Measurements from ENCODE around the gene TBCD.

TBCD gene

GRCh38 chr17:82902972-82903874 is 151.4 kb downstream of the TBCD start:
- ChIA-PET CTCF (no interaction called here), POLR2A (no interaction called here)
- TF ChIP-seq TARDBP (IDR thresholded peaks at IDR 0.05), result no peak
- no peak for TF ChIP-seq HDGF (IDR thresholded peaks at IDR 0.05; ENCODE audit: borderline replicate concordance)
- no peak for TF ChIP-seq SUZ12 (IDR thresholded peaks at IDR 0.05)
- no peak for TF ChIP-seq BHLHE40 (IDR thresholded peaks at IDR 0.05; ENCODE audit: borderline replicate concordance)
- TF ChIP-seq CTBP1 (IDR thresholded peaks at IDR 0.05; ENCODE audit: borderline replicate concordance), result no peak
- TF ChIP-seq SP1 (IDR thresholded peaks at IDR 0.05), result no peak
- no peak for TF ChIP-seq FOXK2 (IDR thresholded peaks at IDR 0.05)
- no peak for TF ChIP-seq ZNF384 (IDR thresholded peaks at IDR 0.05)
- TF ChIP-seq PKNOX1 (IDR thresholded peaks at IDR 0.05), result no peak
- TF ChIP-seq ARNT (IDR thresholded peaks at IDR 0.05), result no peak
- TF ChIP-seq ELF4 (IDR thresholded peaks at IDR 0.05), result no peak
- no peak for TF ChIP-seq LEF1 (IDR thresholded peaks at IDR 0.05; ENCODE audit: borderline replicate concordance)
- TF ChIP-seq L3MBTL2 (conservative IDR thresholded peaks at IDR 0.05), result no peak
- TF ChIP-seq NFRKB (IDR thresholded peaks at IDR 0.05), result no peak
- TF ChIP-seq FOXA1 (IDR thresholded peaks at IDR 0.05), result no peak
- TF ChIP-seq FOXM1 (IDR thresholded peaks at IDR 0.05; ENCODE audit: borderline replicate concordance), result no peak
- DNase-seq (ENCODE audit: extremely low spot score), result no peak

DNA sequence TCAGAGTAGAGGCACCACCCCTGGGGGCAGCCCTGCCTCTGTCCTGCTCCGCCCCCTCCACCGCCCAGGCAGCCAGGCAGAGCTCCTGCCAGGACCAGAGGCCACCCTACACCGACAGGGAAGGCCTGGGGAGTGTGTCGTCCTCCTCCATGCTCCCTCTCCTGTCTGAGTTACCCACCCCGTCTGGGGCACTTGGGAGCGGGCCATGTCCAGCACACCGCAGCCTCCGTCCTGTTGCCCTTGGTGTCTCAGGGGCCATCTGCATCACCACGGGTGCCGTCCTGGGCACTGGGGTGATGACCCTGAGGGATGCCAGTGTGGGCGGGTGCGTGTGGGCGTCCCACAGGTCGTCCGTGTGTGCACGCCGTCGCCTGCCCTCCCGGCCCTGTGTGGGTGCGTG is 153.3 kb downstream of the TBCD start:
- CTCF ChIA-PET, result no interaction called here
- TF ChIP-seq LEF1 (IDR thresholded peaks at IDR 0.05; ENCODE audit: borderline replicate concordance) (no peak), SP1 (IDR thresholded peaks at IDR 0.05) (no peak), SUZ12 (IDR thresholded peaks at IDR 0.05) (no peak), ELF4 (IDR thresholded peaks at IDR 0.05) (no peak), TARDBP (IDR thresholded peaks at IDR 0.05) (no peak), NFRKB (IDR thresholded peaks at IDR 0.05) (no peak), ZNF384 (IDR thresholded peaks at IDR 0.05) (no peak), PKNOX1 (IDR thresholded peaks at IDR 0.05) (no peak), CTBP1 (IDR thresholded peaks at IDR 0.05; ENCODE audit: borderline replicate concordance) (no peak), BHLHE40 (IDR thresholded peaks at IDR 0.05; ENCODE audit: borderline replicate concordance) (no peak), FOXK2 (IDR thresholded peaks at IDR 0.05) (no peak), ARNT (IDR thresholded peaks at IDR 0.05) (no peak)
- no peak for DNase-seq (ENCODE audit: extremely low spot score)
- POLR2A ChIA-PET, result no interaction called here

GRCh38 chr17:82907797-82908542 is 156.1 kb downstream of the TBCD start:
- CTCF ChIA-PET, result no interaction called here
- TF ChIP-seq TARDBP (IDR thresholded peaks at IDR 0.05), result no peak
- TF ChIP-seq FOXK2 (IDR thresholded peaks at IDR 0.05), result no peak
- no peak for TF ChIP-seq ZNF384 (IDR thresholded peaks at IDR 0.05)
- no peak for TF ChIP-seq FOXA1 (IDR thresholded peaks at IDR 0.05)
- no peak for TF ChIP-seq SUZ12 (IDR thresholded peaks at IDR 0.05)
- TF ChIP-seq SP1 (IDR thresholded peaks at IDR 0.05), result no peak
- no peak for TF ChIP-seq ELF4 (IDR thresholded peaks at IDR 0.05)
- no peak for TF ChIP-seq PKNOX1 (IDR thresholded peaks at IDR 0.05)
- TF ChIP-seq NFRKB (IDR thresholded peaks at IDR 0.05), result no peak
- no peak for TF ChIP-seq FOXM1 (IDR thresholded peaks at IDR 0.05; ENCODE audit: borderline replicate concordance)
- TF ChIP-seq BHLHE40 (IDR thresholded peaks at IDR 0.05; ENCODE audit: borderline replicate concordance), result no peak
- POLR2A ChIA-PET, result no interaction called here
- DNase-seq (ENCODE audit: extremely low spot score), result no peak

DNA sequence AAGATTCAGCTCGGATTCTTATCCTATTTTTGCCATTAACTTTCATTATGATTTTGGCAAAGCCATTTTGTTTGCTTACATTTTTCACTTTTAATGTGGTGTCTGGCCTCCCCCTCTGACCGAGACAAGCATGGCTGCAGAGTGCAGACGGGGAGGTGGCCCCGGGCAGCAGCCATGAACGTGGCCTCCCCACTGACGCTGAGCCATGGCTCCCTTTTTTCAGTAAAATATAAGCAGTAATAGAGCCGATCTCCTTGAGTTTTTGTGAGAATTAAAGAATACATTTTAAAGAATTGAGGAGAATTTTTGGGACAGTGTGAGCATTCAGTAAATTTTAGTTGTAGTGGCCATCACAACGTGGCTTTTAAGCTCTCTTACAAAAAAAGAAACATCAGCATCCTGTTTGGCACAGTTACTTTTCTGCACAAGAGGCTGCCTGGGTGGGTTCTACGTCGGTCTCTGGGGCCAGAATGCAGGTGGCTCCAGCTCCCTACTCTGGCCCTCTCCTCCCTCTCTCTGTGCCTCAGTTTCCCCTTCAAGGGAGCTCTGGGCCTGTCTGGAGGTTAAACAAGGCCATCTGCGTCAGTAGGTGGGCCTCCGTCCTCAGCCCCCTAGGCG is 156.8 kb downstream of the TBCD start:
- no peak for DNase-seq (ENCODE audit: extremely low spot score)
- no peak for TF ChIP-seq SP1 (IDR thresholded peaks at IDR 0.05)
- TF ChIP-seq NFRKB (IDR thresholded peaks at IDR 0.05), result no peak
- TF ChIP-seq CTBP1 (IDR thresholded peaks at IDR 0.05; ENCODE audit: borderline replicate concordance), result no peak
- TF ChIP-seq FOXK2 (IDR thresholded peaks at IDR 0.05), result no peak
- TF ChIP-seq L3MBTL2 (conservative IDR thresholded peaks at IDR 0.05), result no peak
- TF ChIP-seq FOXM1 (IDR thresholded peaks at IDR 0.05; ENCODE audit: borderline replicate concordance), result no peak
- no peak for TF ChIP-seq BHLHE40 (IDR thresholded peaks at IDR 0.05; ENCODE audit: borderline replicate concordance)
- no peak for TF ChIP-seq FOXA1 (IDR thresholded peaks at IDR 0.05)
- CTCF ChIA-PET, result no interaction called here
- POLR2A ChIA-PET, result no interaction called here

- POLR2A ChIA-PET, result no interaction called here
These were observed 157.5 kb downstream of the TBCD start for GRCh38 chr17:82909322-82909904.

More at GRCh38 chr17:82909322-82909904, 157.5 kb downstream of the TBCD start:
- DNase-seq (ENCODE audit: extremely low spot score), result no peak
- CTCF ChIA-PET, result no interaction called here
- TF ChIP-seq ELF4 (IDR thresholded peaks at IDR 0.05) (no peak), TARDBP (IDR thresholded peaks at IDR 0.05) (no peak), NFRKB (IDR thresholded peaks at IDR 0.05) (no peak), ZNF384 (IDR thresholded peaks at IDR 0.05) (no peak), HDGF (IDR thresholded peaks at IDR 0.05; ENCODE audit: borderline replicate concordance) (no peak), SUZ12 (IDR thresholded peaks at IDR 0.05) (no peak), SP1 (IDR thresholded peaks at IDR 0.05) (no peak), FOXA1 (IDR thresholded peaks at IDR 0.05) (no peak), BHLHE40 (IDR thresholded peaks at IDR 0.05; ENCODE audit: borderline replicate concordance) (no peak), PKNOX1 (IDR thresholded peaks at IDR 0.05) (no peak), FOXM1 (IDR thresholded peaks at IDR 0.05; ENCODE audit: borderline replicate concordance) (no peak), FOXK2 (IDR thresholded peaks at IDR 0.05) (no peak), L3MBTL2 (conservative IDR thresholded peaks at IDR 0.05) (no peak), LEF1 (IDR thresholded peaks at IDR 0.05; ENCODE audit: borderline replicate concordance) (no peak), CTBP1 (IDR thresholded peaks at IDR 0.05; ENCODE audit: borderline replicate concordance) (no peak), ARNT (IDR thresholded peaks at IDR 0.05) (no peak)

Data from HEK293T (cell line).